HG02885 (cell line): ENCODE results near the gene GARIN5B.
"Not testable (repeated sequence)": the region's sequence is repeated elsewhere in the genome, so short reads cannot be mapped to it uniquely, and the experiment has no call there.

ENCODE experiments used
- ATAC-seq: cut with Tn5 transposase; IDR thresholded peaks from one replicate; pipeline ENCODE4 v1.9.1; 2021; ENCODE audit warnings: mild to moderate bottlenecking; ENCODE audit not compliant: unreplicated experiment, poor library complexity

GARIN5B gene

DNA sequence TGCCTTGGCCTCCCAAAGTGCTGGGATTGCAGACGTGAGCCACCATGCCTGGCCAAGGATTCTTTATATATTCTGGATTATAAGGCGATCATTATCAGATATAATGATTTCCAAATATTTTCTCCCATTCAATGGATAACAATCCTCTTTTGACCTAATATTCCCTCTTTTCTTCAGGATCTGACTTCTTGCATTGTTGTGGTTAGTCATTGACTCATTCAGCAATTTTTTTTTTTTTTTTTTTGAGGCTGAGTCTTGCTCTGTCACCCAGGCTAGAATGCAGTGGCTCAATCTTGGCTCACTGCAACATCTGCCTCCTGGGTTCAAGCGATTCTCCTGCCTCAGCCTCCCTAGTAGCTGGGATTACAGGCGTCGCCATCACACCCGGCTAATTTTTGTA, 33.3 kb downstream of the GARIN5B start:
- not testable (repeated sequence) for ATAC-seq

DNA sequence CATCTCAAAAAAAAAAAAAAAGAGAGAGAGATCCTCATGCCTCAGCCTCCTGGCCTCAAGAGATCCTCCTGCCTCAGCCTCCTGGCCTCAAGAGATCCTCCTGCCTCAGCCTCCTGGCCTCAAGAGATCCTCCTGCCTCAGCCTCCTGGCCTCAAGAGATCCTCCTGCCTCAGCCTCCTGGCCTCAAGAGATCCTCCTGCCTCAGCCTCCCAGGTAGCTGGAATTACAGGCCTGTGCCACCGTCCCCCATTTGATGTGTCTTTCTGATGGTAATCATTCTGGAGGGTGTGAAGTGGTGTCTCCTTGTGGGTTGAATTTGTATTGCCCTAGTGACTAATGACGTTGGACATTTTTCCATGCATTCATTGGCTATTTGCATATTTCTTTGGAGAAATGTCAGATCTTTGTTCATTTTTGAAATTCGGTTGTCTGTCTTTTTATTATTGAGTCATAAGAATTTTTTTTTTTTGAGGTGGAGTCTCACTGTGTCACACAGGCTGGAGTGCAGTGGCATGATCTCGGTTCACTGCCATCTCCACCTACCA, 34.2 kb downstream of the GARIN5B start:
- ATAC-seq, result not testable (repeated sequence)

DNA sequence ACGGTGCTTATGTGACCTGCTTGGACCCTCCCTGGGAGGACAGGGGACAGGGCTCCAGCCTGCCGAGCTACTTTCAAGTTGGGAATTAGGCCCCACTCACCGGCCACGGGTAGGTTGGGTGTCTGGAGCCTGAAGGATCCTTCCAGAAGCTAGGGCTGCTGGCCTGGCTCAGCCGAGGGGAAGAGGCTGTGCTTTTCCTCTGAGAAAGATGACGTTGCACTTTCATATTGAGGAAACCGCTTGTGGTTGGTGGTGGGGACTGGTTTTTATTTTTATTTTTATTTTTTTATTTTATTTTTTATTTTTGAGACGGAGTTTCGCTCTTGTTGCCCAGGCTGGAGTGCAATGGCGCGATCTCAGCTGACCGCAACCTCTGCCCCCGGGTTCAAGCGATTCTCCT, 37.9 kb downstream of the GARIN5B start, which contains the start of gene TMEM150B:
TSS of gene TMEM150B (minus strand) at position 170 of the 400 bp plus-strand sequence. CDS start 4,305 bp downstream, outside the sequence.
- no peak for ATAC-seq

- no peak for ATAC-seq
These were observed 38.4 kb downstream of the GARIN5B start for GRCh38 chr19:55324662-55325061.

DNA sequence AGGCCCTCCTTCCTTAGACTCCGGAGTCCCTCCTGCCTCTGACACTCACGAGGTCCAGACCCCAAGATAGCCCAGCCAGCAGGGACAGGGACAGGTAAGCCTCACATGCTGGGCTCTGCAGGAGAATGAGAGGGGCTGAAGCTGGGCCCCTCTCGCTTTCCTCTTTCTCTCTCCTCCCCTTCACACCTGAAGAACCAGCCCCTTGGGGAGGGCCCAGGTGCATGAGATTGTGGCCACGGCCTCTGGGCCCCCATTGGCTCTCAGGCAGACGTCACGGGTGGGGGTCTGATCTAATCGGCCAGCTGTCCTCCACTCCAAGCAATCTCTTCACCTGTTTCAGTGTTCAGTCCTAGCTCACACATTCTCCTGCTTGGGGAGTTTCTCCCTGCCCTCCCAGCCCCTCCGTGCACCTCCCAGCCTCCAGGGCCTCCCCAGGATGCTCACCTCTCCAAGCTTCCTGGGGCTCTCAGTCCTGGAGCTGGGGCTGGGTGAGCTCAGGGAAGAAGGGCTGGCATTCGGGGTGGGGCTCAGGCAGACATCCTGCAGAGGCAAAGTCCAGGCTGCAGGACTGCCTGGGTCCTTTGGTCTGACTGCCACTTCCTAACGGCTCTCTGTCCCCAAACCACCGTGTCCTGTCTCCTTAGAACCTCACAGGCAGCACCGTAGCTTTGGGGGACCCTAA, 40.7 kb downstream of the GARIN5B start:
- ATAC-seq, result no peak

GRCh38 chr19:55321466-55322137, 41.5 kb downstream of the GARIN5B start:
- no peak for ATAC-seq

- no peak for ATAC-seq
These were observed 42.1 kb downstream of the GARIN5B start for GRCh38 chr19:55320844-55321419.

DNA sequence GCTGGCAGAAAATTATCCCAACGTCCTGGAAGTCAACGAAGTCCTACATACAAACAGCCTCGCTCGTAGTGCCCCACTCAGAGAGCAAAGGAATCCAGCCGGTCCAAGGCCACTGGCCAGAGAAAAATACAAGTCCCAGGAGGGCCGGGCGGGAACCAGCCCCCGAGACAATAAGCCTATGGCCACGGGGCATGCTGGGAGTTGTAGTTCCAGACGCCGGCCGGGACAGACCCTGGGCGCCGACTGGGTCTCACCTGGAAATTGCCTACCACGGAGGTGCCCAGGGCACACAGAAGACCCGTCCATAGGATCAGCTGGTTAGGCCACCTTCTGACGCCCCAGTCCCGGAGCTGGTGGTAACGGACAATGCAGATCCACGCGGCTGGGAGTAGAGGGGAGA, 43.3 kb downstream of the GARIN5B start:
- no peak for ATAC-seq

- ATAC-seq, result no peak
These were observed 46.4 kb downstream of the GARIN5B start for GRCh38 chr19:55316646-55317045.

GRCh38 chr19:55315956-55316525, 47.0 kb downstream of the GARIN5B start:
- ATAC-seq, result no peak

GRCh38 chr19:55314396-55314795, 48.7 kb downstream of the GARIN5B start:
- no peak for ATAC-seq

DNA sequence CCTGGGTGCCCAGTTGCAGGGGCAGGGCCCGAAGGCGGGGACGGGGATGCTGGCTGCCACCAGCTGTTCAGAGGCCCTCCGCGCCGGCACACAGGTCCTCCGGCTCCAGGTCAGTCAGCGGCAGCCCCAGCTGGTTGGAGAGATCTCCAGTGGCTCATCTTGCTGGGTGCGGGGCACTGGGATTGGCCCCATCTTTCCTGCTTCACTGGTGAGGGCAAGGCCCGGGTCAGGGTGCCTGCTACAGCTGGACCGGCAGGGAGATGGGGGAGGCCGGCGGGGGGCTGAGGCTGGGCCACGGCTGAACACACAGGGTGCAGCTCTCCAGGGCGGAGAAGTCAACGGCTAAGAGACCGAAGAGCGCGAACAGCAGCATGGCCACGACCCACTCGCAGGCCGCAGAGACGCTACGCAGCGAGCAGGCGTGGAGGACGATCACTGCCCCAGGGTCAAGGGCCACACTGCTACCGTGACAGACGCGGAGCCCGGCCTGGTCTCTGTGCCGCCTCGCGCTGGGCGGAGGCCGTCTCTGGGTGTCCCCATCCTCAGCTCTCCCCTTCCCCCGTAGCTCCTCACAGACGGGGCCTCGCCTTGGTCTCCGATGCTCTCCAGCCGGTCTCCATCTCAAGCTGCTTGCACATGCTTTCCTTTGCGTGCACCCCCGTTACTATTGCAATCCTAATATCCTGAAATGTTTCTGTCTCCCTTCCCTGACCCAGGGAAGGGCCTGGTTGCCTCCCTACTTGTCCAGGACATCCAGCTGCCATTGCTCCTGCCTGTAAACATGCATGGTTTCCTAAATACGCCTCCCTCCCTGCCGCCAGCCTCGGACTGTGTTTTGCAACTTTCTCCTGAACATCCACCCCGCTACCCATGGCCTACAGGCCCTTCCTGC, 50.2 kb downstream of the GARIN5B start:
- no peak for ATAC-seq

DNA sequence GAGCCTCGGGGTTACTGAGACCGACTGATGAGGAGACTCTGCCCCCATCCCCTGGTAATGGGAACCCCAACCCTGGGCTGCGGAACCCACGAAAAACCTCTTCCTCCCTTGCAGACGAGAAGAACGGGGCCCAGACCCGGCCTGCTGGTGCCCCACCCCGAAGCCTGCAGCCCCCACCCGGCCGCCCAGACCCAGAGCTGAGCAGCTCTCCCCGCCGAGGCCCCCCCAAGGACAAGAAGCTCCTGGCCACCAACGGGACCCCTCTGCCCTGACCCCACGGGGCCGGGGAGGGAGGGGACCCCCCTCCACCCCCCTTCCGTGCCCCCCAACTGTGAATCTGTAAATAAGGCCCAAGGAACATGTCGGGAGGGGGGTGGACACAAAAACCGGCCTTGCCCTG, 51.3 kb downstream of the GARIN5B start:
- no peak for ATAC-seq

- no peak for ATAC-seq
These were observed 51.7 kb downstream of the GARIN5B start for GRCh38 chr19:55311397-55311796.

GRCh38 chr19:55310498-55310897, 52.6 kb downstream of the GARIN5B start:
- ATAC-seq, result no peak

DNA sequence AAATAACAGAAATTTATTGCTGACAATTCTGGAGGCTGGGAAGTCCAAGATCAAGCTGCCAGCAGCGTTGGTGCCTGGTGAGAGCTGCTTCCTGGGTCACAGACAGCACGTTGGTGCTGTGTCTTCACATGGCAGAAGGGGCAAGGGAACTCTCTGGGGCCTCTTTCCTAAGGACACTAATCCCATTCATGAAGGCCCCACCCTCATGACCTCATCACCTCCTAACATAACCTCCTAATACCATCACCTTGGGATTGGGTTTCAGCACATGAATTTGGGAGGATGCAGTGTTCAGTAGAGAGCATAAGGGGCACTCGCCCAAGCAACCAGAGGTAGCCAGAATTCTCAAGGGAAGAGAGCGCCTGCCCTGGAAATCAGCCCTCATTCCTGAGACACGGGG, 53.6 kb downstream of the GARIN5B start:
- ATAC-seq, result no peak

DNA sequence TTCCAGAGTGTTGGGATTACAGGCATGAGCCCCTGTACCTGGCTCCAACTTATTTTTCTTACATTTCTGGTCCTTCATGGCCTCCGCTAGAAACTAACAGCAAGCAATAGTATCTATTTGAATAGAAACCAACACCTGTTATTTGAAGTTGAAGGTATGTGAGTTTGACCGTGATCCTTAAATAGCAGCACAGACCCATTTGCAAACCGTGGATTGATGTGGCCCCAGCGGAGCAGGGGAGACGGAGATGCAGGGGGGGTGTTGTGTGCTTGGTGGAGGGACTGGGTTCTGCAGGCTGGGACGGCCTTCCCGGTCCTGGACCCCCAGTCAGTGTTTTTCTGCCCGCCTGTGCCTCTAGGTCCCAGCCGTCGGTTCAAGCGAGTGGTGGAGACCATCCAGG, 54.8 kb downstream of the GARIN5B start:
- ATAC-seq, result no peak

- no peak for ATAC-seq
These were observed 56.3 kb downstream of the GARIN5B start for GRCh38 chr19:55306712-55307111.

GRCh38 chr19:55305983-55306562, 57.0 kb downstream of the GARIN5B start:
- ATAC-seq, result no peak

- no peak for ATAC-seq
These were observed 57.6 kb downstream of the GARIN5B start for GRCh38 chr19:55305491-55305890.
